Measurements from ENCODE around the gene IMMP1L.

GRCh38 chr11:31478223-31478590 lies 31.2 kb downstream of the IMMP1L start:
- TF ChIP-seq EZH2phosphoT487 (IDR thresholded peaks at IDR 0.05; ENCODE audit: insufficient read depth, low read depth) = no peak
- TF ChIP-seq EZH2 (IDR thresholded peaks at IDR 0.05; ENCODE audit: insufficient read depth, poor library complexity, severe bottlenecking) = no peak
